K562 (cell line): ENCODE measurements around the gene INPPL1. TPM values are rescaled to one million over a fixed set of nuclear protein-coding genes. Genes with fewer than 3 reads are reported as not detected.

Experiments
- CHAMP1 ChIP-seq: fragments of 450-650 bp; IDR thresholded peaks from 2 replicates; pipeline ENCODE4 v1.6.1; 2016; ENCODE audit warnings: mild to moderate bottlenecking
- CREB1 ChIP-seq, 2 experiments: sonication (generic) in 1 of 2; formaldehyde crosslinking in 1 of 2; IDR thresholded peaks; 2 replicates each; pipeline versions ENCODE4 v1.6.1 to v1.8.0; 2012 to 2022; ENCODE audit warnings: inconsistent platforms in 1 of 2, mild to moderate bottlenecking in 1 of 2, missing genetic modification reagents in 1 of 2, moderate library complexity in 1 of 2
- EP400 ChIP-seq: fragments of 450-650 bp; IDR thresholded peaks from 2 replicates; pipeline ENCODE4 v1.6.1; 2017; ENCODE audit warnings: antibody characterized with exemption, mild to moderate bottlenecking, moderate library complexity
- ETS1 ChIP-seq: conservative IDR thresholded peaks from 2 replicates; pipeline ENCODE4 v1.6.1; 2011; ENCODE audit warnings: low read depth, mild to moderate bottlenecking, low read length; ENCODE audit not compliant: control insufficient read depth
- FOXP4 ChIP-seq: sonication (generic); formaldehyde crosslinking; IDR thresholded peaks from 2 replicates; pipeline ENCODE4 v1.8.0; 2022; ENCODE audit warnings: mild to moderate bottlenecking, missing genetic modification reagents, borderline replicate concordance
- KDM4B ChIP-seq, 2 experiments: fragments of 450-650 bp in 1 of 2; sonication (generic) in 1 of 2; IDR thresholded peaks; 2 replicates each; pipeline ENCODE4 v1.6.1; 2016 to 2017; ENCODE audit warnings: borderline replicate concordance in 2 of 2, antibody characterized with exemption in 1 of 2, low read depth in 1 of 2, mild to moderate bottlenecking in 1 of 2
- MIER1 ChIP-seq: fragments of 450-650 bp; IDR thresholded peaks from 2 replicates; pipeline ENCODE4 v1.6.1; 2016; ENCODE audit warnings: antibody characterized with exemption, mild to moderate bottlenecking, low read depth
- MYBL2 ChIP-seq, 2 experiments: fragments of 450-650 bp in 1 of 2; sonication (generic) in 1 of 2; formaldehyde crosslinking in 1 of 2; IDR thresholded peaks; 2 replicates each; pipeline versions ENCODE4 v1.6.1 to v1.8.1; 2017 to 2022; ENCODE audit warnings: borderline replicate concordance in 1 of 2, inconsistent platforms in 1 of 2, low read depth in 1 of 2, mild to moderate bottlenecking in 1 of 2, missing genetic modification reagents in 1 of 2, moderate library complexity in 1 of 2
- RBM17 ChIP-seq: fragments of 200-400 bp; formaldehyde crosslinking; IDR thresholded peaks from 2 replicates; pipeline ENCODE4 v1.6.1; 2017; ENCODE audit warnings: low read depth, mild to moderate bottlenecking, low read length, borderline replicate concordance
- SAFB2 ChIP-seq: fragments of 200-400 bp; formaldehyde crosslinking; IDR thresholded peaks from 2 replicates; pipeline ENCODE4 v1.6.1; 2018; ENCODE audit warnings: borderline replicate concordance, low read length, low read depth, moderate library complexity; ENCODE audit not compliant: severe bottlenecking
- TEAD2 ChIP-seq: fragments of 450-650 bp; IDR thresholded peaks from 2 replicates; pipeline ENCODE4 v1.6.1; 2016; ENCODE audit warnings: missing genetic modification characterization, control low read depth, missing compliant biosample characterization
- ZNF232 ChIP-seq: sonication (generic); formaldehyde crosslinking; IDR thresholded peaks from 2 replicates; pipeline ENCODE4 v1.8.0; 2022; ENCODE audit warnings: mild to moderate bottlenecking, missing genetic modification reagents
- ZNF280B ChIP-seq: fragments of 250-450 bp; sonication (Bioruptor Pico); IDR thresholded peaks from 2 replicates; pipeline ENCODE4 v1.5.1; 2021; ENCODE audit warnings: mild to moderate bottlenecking
- ZNF639 ChIP-seq, 2 experiments: fragments of 200-800 bp in 1 of 2; sonication (Bioruptor generic) in 1 of 2; sonication (generic) in 1 of 2; formaldehyde crosslinking in 1 of 2; IDR thresholded peaks in 1 of 2; conservative IDR thresholded peaks in 1 of 2; 2 replicates each; pipeline versions ENCODE4 v1.5.0 to v1.6.1; 2016 to 2020; ENCODE audit warnings: missing compliant biosample characterization in 1 of 2, missing genetic modification characterization in 1 of 2, missing genetic modification reagents in 1 of 2
- polyA plus RNA-seq, 8 experiments: library from polyadenylated mRNA; depleted of rRNA in 4 of 8; stranded (reverse) in 5 of 8; unstranded in 3 of 8; fragments of >200 nt; fragmentation: Nextera tagmentation in 2 of 8; fragmentation: Illumina TruSeq in 1 of 8; extraction: Ambion mirVana in 2 of 8; extraction: Trizol in 1 of 8; gene quantifications; 2 replicates each; pipeline versions ENCODE4 v1.2.1 to v1.2.3, GENCODE V29; 2011 to 2014; ENCODE audit warnings: inconsistent platforms in 1 of 8, missing spikeins in 1 of 8
- total RNA-seq, 7 experiments: library from RNA; depleted of rRNA in 6 of 7; stranded (reverse); fragments of >200 nt in 6 of 7; fragmentation: Illumina TruSeq in 2 of 7; extraction: Trizol in 2 of 7; gene quantifications; 2 replicates each; pipeline versions ENCODE4 v1.2.1 to v1.2.3, GENCODE V29; 2011 to 2021; ENCODE audit warnings: low replicate concordance in 1 of 7

Gene INPPL1
- total and polyA plus RNA-seq, 9 of the 15 experiments (the other 6 are each of a cell fraction or from before 2014, with no cell fraction given) = 0.55 to 137 (median 61.6) TPM

- TF ChIP-seq CHAMP1 (no peak), CREB1 (IDR thresholded peaks at IDR 0.05) (no peak; the same call in none of the 2 replicates), CREB1 (CRISPR knock-in tag; IDR thresholded peaks at IDR 0.05) (no peak), FOXP4 (CRISPR knock-in tag) (no peak), SAFB2 (no peak), RBM17 (no peak), KDM4B (IDR thresholded peaks at IDR 0.05; ENCODE audit: borderline replicate concordance in 2 of 2, low read depth in 1 of 2) (no peak), ZNF639 (CRISPR knock-in tag; conservative IDR thresholded peaks at IDR 0.05 in 1 of 2, IDR thresholded peaks at IDR 0.05 in 1 of 2) (peak in 1 of 2 experiments; percentile 97; a peak in 2 of 4 replicates), MIER1 (0 out of 2 replicates have a peak, but pooled peaks have one; percentile 40), TEAD2 (tag) (no peak), ZNF280B (CRISPR knock-in tag) (no peak), EP400 (peak; percentile 58; the same call in 1 of the 2 replicates), MYBL2 (IDR thresholded peaks at IDR 0.05; ENCODE audit: low read depth) (no peak), MYBL2 (CRISPR knock-in tag; IDR thresholded peaks at IDR 0.05; ENCODE audit: borderline replicate concordance) (no peak), ETS1 (0 out of 2 replicates have a peak, but pooled peaks have one; percentile 13), ZNF232 (CRISPR knock-in tag) (no peak)
These were observed 678 bp upstream of the INPPL1 start (continued) for GRCh38 chr11:72223615-72224563.
